HL-60 (cell line): Measurements from ENCODE around the gene PNPO.

Experiments
- DNase-seq, 2 experiments: peaks; one replicate each; pipeline ENCODE4 v3.0.0-alpha.2; 2010 to 2020; ENCODE audit warnings: low read depth in 1 of 2, low spot score in 1 of 2
- H3K27ac ChIP-seq: fragments of 250-450 bp; sonication (Bioruptor Pico); replicated peaks from 2 replicates; pipeline ENCODE4 v1.5.1; 2020; ENCODE audit warnings: mild to moderate bottlenecking, moderate library complexity
- H3K27me3 ChIP-seq: fragments of 250-450 bp; sonication (Bioruptor Pico); 2 replicates; pipeline ENCODE4 v1.5.1; 2021; ENCODE audit warnings: mild to moderate bottlenecking, moderate library complexity; ENCODE audit not compliant: insufficient read depth, poor library complexity, severe bottlenecking
- H3K4me3 ChIP-seq: replicated peaks from 2 replicates; pipeline ENCODE4 v1.5.1; 2011; ENCODE audit warnings: mild to moderate bottlenecking, control low read depth, low read length; ENCODE audit not compliant: insufficient read depth
- CTCF ChIP-seq: IDR thresholded peaks from one replicate; pipeline ENCODE4 v1.5.1; 2011; ENCODE audit warnings: low read length, control low read depth, inconsistent platforms; ENCODE audit not compliant: insufficient read depth
- GABPA ChIP-seq: IDR thresholded peaks from 2 replicates; pipeline ENCODE4 v1.6.1; 2012; ENCODE audit warnings: low read depth
- POLR2AphosphoS5 ChIP-seq: IDR thresholded peaks from 2 replicates; pipeline ENCODE4 v1.6.1; 2012; ENCODE audit warnings: low read depth
- REST ChIP-seq: IDR thresholded peaks from 2 replicates; pipeline ENCODE4 v1.6.1; 2012; ENCODE audit warnings: low read depth; ENCODE audit not compliant: insufficient replicate concordance
- SPI1 ChIP-seq: IDR thresholded peaks from 2 replicates; pipeline ENCODE4 v1.6.1; 2012; ENCODE audit warnings: low read depth, mild to moderate bottlenecking, borderline replicate concordance

The PNPO gene

GRCh38 chr17:47952171-47953021 is 11.0 kb downstream of the PNPO start:
- DNase-seq = no peak
- Histone ChIP-seq H3K4me3 (no peak overlapping the region), H3K27me3 (no peaks in the 10 kb centered on the region), H3K27ac (no peak overlapping the region)
- no peak for TF ChIP-seq SPI1

- Histone ChIP-seq H3K27me3 (no peaks in the 10 kb centered on the region), H3K4me3 (no peak overlapping the region), H3K27ac (no peak overlapping the region)
- TF ChIP-seq SPI1 (no peak), POLR2AphosphoS5 (no peak), GABPA (no peak), CTCF (no peak), REST (no peak)
- no peak for DNase-seq
These were observed 12.5 kb downstream of the PNPO start for GRCh38 chr17:47953909-47954308.

- H3K4me3 ChIP-seq = no peak overlapping the region
- no peaks in the 10 kb centered on the region for H3K27me3 ChIP-seq
- no peak for DNase-seq
- no peak for TF ChIP-seq SPI1
- TF ChIP-seq GABPA = no peak
- no peak overlapping the region for H3K27ac ChIP-seq
These were observed 14.4 kb downstream of the PNPO start for GRCh38 chr17:47955497-47956461.

- DNase-seq = peak in 1 of 2 experiments; percentile 41
- TF ChIP-seq CTCF (no peak), POLR2AphosphoS5 (no peak), GABPA (no peak), REST (no peak), SPI1 (peak; percentile 46; the same call in 1 of the 2 replicates)
- Histone ChIP-seq H3K27ac (0 out of 2 replicates have a peak overlapping the region, but pooled peaks have one; percentile 23), H3K4me3 (no peak overlapping the region), H3K27me3 (no peaks in the 10 kb centered on the region)
These were observed 15.6 kb downstream of the PNPO start for GRCh38 chr17:47956791-47957590.
